ENCODE results near the gene ALK.
"Not testable (repeated sequence)": the region's sequence is repeated elsewhere in the genome, so short reads cannot be mapped to it uniquely, and the experiment has no call there.

ALK gene

DNA sequence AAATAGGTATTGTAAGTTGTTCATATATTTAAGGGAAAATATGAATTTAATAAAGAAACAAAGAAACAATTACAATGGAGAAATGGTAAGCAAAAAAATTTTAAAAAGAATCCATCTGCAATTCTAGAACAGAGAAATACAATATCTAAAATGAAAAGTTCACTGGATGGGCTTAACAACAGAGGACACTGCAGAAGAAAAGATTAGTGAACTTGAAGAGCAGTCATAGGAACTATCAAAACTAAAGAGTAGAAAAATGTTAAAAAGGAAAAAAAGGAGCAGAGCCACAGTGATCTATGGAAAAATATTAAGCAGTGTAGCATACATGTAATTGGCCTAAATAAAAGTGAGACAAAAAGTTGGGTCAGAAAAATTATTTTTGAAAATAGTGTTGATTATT, 83.5 kb downstream of the ALK start:
- DNase-seq: no peak

- no peak for DNase-seq
Observed at GRCh38 chr2:29834624-29835023, 86.8 kb downstream of the ALK start.

- DNase-seq: no peak
Observed at GRCh38 chr2:29834036-29834540, 87.3 kb downstream of the ALK start.

DNA sequence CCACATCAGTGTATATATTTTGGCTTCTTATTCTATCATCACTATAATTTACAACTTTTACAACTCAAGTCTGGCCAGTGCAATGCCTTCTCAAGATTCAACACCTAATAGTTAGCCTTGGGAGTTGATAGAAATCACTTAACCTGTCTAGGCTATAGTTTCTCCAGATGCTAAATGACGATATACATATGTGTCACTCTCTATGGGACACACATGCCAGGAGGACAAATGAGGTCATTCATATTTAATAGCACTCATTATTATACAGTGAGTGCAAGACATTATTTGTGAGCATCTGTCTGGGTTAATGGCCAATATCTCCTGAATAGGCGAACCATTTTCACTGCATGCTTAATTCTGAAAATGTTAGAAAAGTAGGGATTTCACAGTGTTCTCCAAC, 89.8 kb downstream of the ALK start:
- DNase-seq: no peak

DNA sequence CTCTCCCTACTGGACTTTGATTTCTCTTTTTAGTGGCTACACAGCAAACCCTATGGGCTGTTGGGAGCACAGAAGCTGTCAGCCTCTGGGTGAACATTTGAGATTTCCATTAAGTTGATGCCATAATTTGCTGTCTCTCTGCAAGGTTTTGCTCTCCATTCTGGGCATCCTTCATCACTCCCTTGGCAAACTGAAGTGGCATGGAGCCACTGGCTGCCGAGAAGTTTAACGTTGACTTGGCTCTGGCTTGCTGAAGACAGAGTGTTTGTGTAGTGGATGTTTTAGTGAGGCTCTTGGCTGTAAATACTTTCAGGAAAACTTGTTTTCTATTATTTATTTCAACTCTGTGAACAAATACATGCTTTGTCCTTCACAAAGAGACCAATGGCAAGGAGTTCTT, 91.5 kb downstream of the ALK start:
- DNase-seq: no peak

GRCh38 chr2:29824145-29824544, 97.2 kb downstream of the ALK start:
- DNase-seq: not testable (repeated sequence)

DNA sequence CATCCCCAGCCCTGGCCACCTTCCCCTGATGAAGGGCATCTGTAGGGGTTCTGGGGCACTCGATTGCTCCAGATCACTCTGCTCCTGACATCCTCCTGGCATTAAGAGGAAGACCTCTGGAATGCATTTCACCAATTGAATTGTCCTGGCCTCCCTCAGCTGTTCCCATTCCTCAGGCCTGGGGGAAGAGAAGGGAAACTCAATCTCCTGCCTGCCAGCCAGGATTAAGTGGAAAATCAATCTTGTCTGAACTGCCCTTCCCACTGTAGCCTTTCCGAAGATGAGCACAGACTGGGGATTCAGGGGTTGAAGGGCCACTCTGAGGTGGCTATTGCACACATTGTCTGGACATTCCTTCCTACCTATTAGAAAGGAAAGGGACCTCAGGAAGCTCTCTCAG, 99.8 kb downstream of the ALK start:
- no peak for DNase-seq

DNA sequence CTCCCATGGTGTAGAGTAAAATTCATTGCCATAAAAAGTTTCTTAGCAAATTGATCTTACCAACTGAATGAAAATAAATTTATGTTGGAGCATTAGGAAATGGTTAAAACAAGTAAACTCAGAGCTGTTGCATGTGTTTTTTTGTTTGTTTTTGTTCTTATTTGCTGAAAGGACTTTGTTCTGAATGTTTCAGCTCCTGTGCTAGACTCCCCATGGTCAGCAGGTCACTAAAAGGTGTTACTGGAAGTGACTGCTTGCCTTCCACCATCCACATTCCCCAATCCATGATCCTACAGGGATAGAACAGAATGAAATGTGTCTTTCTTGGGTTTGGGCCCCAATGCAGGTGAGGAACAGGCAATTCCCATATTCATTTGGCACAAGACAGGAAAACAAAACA, 101.8 kb downstream of the ALK start:
- DNase-seq: no peak

GRCh38 chr2:29817801-29818680, 103.3 kb downstream of the ALK start:
- no peak for DNase-seq

DNA sequence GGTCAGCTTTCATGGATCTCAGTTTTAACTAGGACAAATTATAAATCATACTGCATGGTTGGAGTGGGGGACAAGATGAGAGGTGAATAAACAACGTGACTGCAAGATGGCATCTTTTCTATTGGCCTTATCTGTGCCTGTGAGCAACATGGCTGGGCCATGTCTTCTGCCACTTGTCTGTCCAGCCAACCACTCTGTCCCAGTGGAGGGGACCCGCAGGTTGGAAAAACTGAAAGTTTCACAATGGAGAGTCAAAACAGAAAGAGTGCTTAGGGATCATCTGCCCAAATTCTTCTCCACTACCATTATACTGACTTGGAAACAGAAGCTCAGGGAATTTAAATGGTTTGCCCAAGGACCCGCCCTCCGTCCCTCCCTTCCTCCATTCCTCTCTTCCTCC, 104.1 kb downstream of the ALK start:
- DNase-seq: no peak

- no peak for DNase-seq
Observed at GRCh38 chr2:29816651-29817050, 104.7 kb downstream of the ALK start.

GRCh38 chr2:29811378-29811777, 110.0 kb downstream of the ALK start:
- no peak for DNase-seq

GRCh38 chr2:29810956-29811355, 110.4 kb downstream of the ALK start:
- no peak for DNase-seq

GRCh38 chr2:29808321-29808720, 113.1 kb downstream of the ALK start:
- no peak for DNase-seq

DNA sequence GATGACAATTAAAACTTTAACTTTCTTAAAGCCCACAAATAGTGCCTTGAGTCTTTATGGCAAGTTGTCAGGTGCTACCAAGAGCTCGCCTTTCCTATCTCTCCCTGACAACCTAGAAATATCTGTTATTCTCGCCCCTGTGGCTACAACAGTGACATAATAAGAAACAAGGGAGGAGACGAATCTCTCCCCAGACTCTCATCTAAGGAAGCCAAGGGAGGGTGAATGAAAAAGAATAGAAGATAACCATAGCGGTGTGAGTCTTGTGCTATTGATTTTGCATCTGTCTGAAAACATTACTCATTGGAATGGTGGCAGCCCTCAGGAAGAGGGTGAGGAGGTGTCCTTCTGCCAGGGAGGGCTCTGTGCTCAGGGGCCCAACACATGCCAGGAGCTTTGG, 114.3 kb downstream of the ALK start:
- no peak for DNase-seq

GRCh38 chr2:29806461-29806860, 114.9 kb downstream of the ALK start:
- no peak for DNase-seq

- DNase-seq: no peak
Observed at GRCh38 chr2:29804671-29805070, 116.7 kb downstream of the ALK start.

DNA sequence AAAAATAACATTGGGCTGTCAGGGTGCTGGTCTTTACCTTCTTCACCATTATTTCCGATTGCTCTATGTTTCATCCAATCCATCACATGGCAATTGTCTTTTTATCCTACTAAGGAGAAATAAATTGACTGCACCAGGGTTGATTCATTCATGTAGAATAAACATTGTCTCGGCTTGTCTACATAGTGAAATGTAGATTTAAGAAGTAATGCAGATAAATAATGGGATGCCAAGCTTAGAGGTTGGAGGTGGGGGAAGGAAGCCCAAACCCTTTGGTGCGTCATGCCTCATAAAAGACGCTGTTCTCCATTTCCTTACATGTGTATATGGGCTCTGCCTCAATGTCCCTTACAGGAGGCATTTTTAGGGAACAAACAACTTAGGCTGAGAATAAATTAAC, 117.8 kb downstream of the ALK start:
- no peak for DNase-seq

GRCh38 chr2:29802986-29803385, 118.4 kb downstream of the ALK start:
- no peak for DNase-seq

GRCh38 chr2:29799628-29800027, 121.8 kb downstream of the ALK start:
- no peak for DNase-seq

DNA sequence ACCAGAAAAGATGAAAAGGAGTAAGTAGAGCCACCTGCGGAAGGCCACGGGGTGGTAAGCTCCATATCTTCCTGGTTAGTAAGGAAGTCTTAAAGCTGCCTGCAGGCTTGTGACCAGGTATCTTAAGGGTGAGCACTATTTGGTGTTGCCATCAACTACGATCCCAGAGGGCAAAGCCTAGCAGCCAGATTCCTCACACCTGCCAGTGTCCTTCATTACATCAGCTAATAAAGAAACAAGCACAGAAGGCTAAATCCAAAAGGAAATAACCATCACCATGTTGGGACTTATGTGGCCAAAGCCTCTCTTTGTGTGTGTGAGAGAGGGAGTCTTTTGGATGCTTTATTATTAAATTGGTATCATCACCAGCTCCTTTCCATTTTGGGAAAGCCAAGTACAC, 123.5 kb downstream of the ALK start:
- DNase-seq: no peak

DNA sequence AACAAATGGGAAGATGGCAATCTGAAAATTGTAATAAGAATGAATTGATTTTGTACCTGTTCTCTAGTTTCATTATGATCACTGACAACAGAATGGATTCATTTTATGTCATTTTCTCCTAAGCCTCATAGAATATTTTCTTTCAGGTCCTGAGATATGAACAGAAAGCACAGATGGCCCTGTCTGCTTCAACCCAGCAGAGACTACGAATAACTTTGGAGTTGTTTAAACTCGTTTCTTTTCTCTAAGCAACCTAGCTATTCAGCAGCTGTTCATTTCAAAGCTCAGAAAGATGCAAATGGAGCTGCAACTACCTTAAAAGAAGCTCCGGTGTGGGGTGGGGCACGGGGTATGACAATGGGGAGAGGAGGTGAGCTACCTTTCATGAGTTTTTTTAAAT, 124.9 kb downstream of the ALK start:
- no peak for DNase-seq

- no peak for DNase-seq
Observed at GRCh38 chr2:29789911-29790485, 131.4 kb downstream of the ALK start.

Data from activated CD4-positive, CD25-positive, alpha-beta regulatory T cell treated with anti-CD3 and anti-CD28 coated beads, Interleukin-2, amount 50 U/mL, for 72 hours (primary cell).